ENCODE data around the gene CACNA1C. TPM values are rescaled to one million over a fixed set of nuclear protein-coding genes. Genes with fewer than 3 reads are reported as not detected.

CACNA1C gene
- total RNA-seq, 2 donors from 2014 or later, result 8.1 to 18.2 TPM

- Histone ChIP-seq H3K4me1 (replicated peaks) (no peaks in the 10 kb centered on the region), H3K36me3 (no peaks in the 10 kb centered on the region), H3K9me3 (no peaks in the 10 kb centered on the region), H3K27ac (no peak overlapping the region), H3K27me3 (replicated peaks; ENCODE audit: insufficient read depth) (no peaks in the 10 kb centered on the region), H3K4me3 (no peak overlapping the region)
- TF ChIP-seq POLR2AphosphoS5 (IDR thresholded peaks at IDR 0.05) (no peak), POLR2A (IDR thresholded peaks at IDR 0.05) (no peak), CTCF (IDR thresholded peaks at IDR 0.05) (no peak)
- DNase-seq (ENCODE audit: low spot score), result no peak
- WGBS, result 89% methylated on average over 7 of the region's 7 CpGs
- intact Hi-C loops (cut with DNase I), result no loop called here
Measured at GRCh38 chr12:2112401-2112800, 59.6 kb downstream of the CACNA1C start.

DNA sequence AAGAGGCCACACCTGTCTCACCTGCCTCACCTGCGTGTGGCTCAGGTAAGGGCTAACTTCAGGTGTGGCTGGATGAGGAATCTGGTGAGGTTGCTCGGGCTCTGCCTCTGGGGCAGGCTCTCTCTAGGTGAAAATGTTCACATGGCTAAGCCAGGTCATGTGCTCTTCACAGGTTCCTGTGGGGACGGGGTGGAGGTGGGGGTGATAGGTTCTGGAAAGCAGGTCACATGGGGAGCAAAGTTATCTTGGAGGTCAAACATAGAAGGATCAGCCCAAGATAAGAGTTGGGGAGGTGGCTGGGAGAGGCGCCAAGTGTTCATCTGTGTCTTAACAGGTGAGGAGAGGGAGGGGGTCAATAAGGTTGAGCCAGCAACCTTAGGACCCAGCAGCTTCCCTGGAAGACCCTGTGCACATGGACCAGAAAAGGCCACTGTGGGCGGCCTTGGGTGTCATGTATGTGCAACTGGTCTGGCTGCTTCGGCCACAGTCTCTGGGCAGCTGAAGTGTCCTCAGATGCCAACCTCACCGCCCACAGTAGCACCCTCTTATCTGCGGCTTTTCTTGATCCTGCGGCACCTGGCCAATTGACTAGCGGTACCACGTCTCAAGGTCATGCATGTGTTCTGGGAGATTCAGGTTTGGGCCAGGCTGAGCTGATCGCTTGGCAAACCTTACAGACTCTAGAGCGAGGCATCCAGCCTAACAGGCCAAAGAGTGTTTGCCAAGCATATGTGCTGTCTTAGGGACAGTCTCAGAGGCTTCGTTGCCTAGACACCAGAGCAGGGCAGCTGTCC, 60.5 kb downstream of the CACNA1C start:
- no peaks in the 10 kb centered on the region for H3K4me1 ChIP-seq (replicated peaks)
- H3K4me3 ChIP-seq, result no peak overlapping the region
- H3K27ac ChIP-seq, result no peak overlapping the region
- H3K36me3 ChIP-seq, result no peaks in the 10 kb centered on the region
- WGBS, result 90% methylated on average over 14 of the region's 14 CpGs
- DNase-seq (ENCODE audit: low spot score), result no peak
- intact Hi-C loops (cut with DNase I), result no loop called here
- no peaks in the 10 kb centered on the region for H3K9me3 ChIP-seq
- no peaks in the 10 kb centered on the region for H3K27me3 ChIP-seq (replicated peaks; ENCODE audit: insufficient read depth)
- TF ChIP-seq POLR2AphosphoS5 (IDR thresholded peaks at IDR 0.05) (no peak), POLR2A (IDR thresholded peaks at IDR 0.05) (no peak), CTCF (IDR thresholded peaks at IDR 0.05) (no peak)

DNA sequence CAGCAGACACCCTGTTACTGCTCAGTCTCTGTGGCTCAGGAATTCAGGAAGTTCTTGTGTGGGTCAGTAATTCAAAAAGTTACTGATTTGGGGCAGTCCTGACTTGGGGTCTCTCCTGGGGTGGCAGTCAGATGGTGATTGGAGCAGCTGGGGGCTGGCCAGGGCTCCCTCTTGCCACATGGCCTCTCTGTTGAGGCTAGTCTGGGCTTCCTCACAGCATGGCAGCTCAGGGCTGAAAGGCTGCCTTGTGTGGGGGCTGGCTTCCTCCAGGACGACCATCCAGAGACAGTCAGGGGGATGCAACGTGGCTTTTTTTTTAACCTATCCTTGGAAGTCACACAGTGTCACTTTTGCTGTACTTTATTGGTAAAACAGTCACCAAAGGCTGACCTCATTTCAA, 61.3 kb downstream of the CACNA1C start:
- H3K27ac ChIP-seq, result no peak overlapping the region
- H3K36me3 ChIP-seq, result no peaks in the 10 kb centered on the region
- H3K27me3 ChIP-seq (replicated peaks; ENCODE audit: insufficient read depth), result no peaks in the 10 kb centered on the region
- no peak overlapping the region for H3K4me3 ChIP-seq
- DNase-seq (ENCODE audit: low spot score), result no peak
- TF ChIP-seq POLR2A (IDR thresholded peaks at IDR 0.05) (no peak), CTCF (IDR thresholded peaks at IDR 0.05) (no peak), POLR2AphosphoS5 (IDR thresholded peaks at IDR 0.05) (no peak)
- 83% methylated on average over 2 of the region's 2 CpGs for whole genome bisulfite sequencing
- no peaks in the 10 kb centered on the region for H3K4me1 ChIP-seq (replicated peaks)
- H3K9me3 ChIP-seq, result no peaks in the 10 kb centered on the region
- intact Hi-C loops (cut with DNase I), result no loop called here

DNA sequence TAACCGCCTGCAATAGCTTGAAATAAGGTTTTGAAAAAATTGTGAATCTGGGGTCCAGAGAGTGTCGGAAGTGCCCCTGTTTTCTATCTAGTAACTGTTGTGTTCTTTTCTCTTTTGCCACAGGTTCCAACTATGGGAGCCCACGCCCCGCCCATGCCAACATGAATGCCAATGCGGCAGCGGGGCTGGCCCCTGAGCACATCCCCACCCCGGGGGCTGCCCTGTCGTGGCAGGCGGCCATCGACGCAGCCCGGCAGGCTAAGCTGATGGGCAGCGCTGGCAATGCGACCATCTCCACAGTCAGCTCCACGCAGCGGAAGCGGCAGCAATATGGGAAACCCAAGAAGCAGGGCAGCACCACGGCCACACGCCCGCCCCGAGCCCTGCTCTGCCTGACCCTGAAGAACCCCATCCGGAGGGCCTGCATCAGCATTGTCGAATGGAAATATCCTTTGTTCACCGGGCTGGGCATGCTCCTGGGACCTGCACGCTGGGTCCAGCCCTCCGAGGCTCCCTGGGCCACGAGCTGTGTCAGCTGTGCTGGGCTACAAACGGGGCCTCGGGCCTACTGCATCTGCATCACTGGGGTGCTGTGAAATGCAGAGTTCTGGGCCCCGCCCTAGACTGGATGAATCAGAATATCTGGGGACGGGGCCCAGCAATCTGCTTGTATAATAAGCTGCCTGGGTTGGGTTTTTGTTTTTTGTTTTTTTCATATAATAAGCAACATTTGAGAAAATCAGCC, 62.5 kb downstream of the CACNA1C start:
- TF ChIP-seq POLR2AphosphoS5 (IDR thresholded peaks at IDR 0.05) (no peak), POLR2A (IDR thresholded peaks at IDR 0.05) (no peak), CTCF (IDR thresholded peaks at IDR 0.05) (no peak)
- no peak overlapping the region for H3K27ac ChIP-seq
- 99% methylated on average over 31 of the region's 31 CpGs for WGBS
- H3K36me3 ChIP-seq, result no peaks in the 10 kb centered on the region
- H3K27me3 ChIP-seq (replicated peaks; ENCODE audit: insufficient read depth), result no peaks in the 10 kb centered on the region
- H3K9me3 ChIP-seq, result no peaks in the 10 kb centered on the region
- intact Hi-C loops (cut with DNase I), result no loop called here
- DNase-seq (ENCODE audit: low spot score), result no peak
- no peaks in the 10 kb centered on the region for H3K4me1 ChIP-seq (replicated peaks)
- no peak overlapping the region for H3K4me3 ChIP-seq
